K562 (cell line): ENCODE data around the gene SIRT7. TPM values are rescaled to one million over a fixed set of nuclear protein-coding genes. Genes with fewer than 3 reads are reported as not detected.

Experiments used
- ATAC-seq: fragments of 200-7000 bp; cut with Tn5 transposase; 3 replicates; pipeline ENCODE4 v1.9.1; 2020; ENCODE audit warnings: moderate library complexity
- BruUV-seq: library from RNA; stranded (reverse); fragments of 400-500 nt; replicated peaks from 2 replicates; lab custom pipeline; 2021; lab: Mats Ljungman, UMichigan
- CTCF ChIA-PET: fragments of 300-600 bp; formaldehyde crosslinking; extraction: SDS; loops from one replicate; lab custom pipeline; 2021; ENCODE audit warnings: low intra/inter-chr PET ratio; lab: Yijun Ruan, JAX
- POLR2A ChIA-PET: fragments of 300-600, 350-650 bp; sonication (Branson Sonifier 250); formaldehyde crosslinking; extraction: SDS; loops from one replicate; lab custom pipeline; 2021; ENCODE audit warnings: antibody characterized with exemption, inconsistent platforms; lab: Yijun Ruan, JAX
- DNase-seq, 4 experiments: peaks; one replicate each; pipeline versions ENCODE4 v3.0.0 to v3.0.0-alpha.2; 2011 to 2018; ENCODE audit warnings: low spot score in 3 of 4, mixed read lengths in 3 of 4; ENCODE audit errors: extremely low read depth in 1 of 4
- FAIRE-seq: peaks from 2 replicates; lab custom pipeline; 2011; peaks lifted over from hg19 to GRCh38; lab: Jason Lieb, UNC
- H2AFZ ChIP-seq: 2 replicates; pipeline ENCODE4 v1.6.0; 2011; ENCODE audit warnings: low read depth, low read length, control low read depth, inconsistent platforms
- H3K27ac ChIP-seq: fragments of 200-600 bp; 3 replicates; pipeline ENCODE4 v1.8.0; 2011; ENCODE audit warnings: low read depth, mild to moderate bottlenecking, control low read depth, inconsistent platforms, low read length, moderate library complexity, mixed read lengths; ENCODE audit errors: extremely low read depth
- H3K27me3 ChIP-seq, 2 experiments: fragments of 300-600 bp in 1 of 2; 2 replicates in 1 of 2; 3 replicates in 1 of 2; pipeline versions ENCODE4 v1.6.0 to v1.8.0; 2011; ENCODE audit warnings: inconsistent platforms in 2 of 2, low read length in 2 of 2, mild to moderate bottlenecking in 1 of 2, mixed read lengths in 1 of 2, moderate library complexity in 1 of 2; ENCODE audit not compliant: control insufficient read depth in 2 of 2, insufficient read depth in 2 of 2
- H3K36me3 ChIP-seq: fragments of 300-600 bp; 3 replicates; pipeline ENCODE4 v1.8.0; 2011; ENCODE audit warnings: mild to moderate bottlenecking, low read length, inconsistent platforms; ENCODE audit not compliant: control insufficient read depth, insufficient read depth
- H3K4me1 ChIP-seq, 2 experiments: fragments of 200-600 bp in 1 of 2; replicated peaks in 1 of 2; 2 replicates in 1 of 2; 3 replicates in 1 of 2; pipeline versions ENCODE4 v1.5.1 to v1.8.0; 2011; ENCODE audit warnings: inconsistent platforms in 2 of 2, low read length in 2 of 2, mild to moderate bottlenecking in 1 of 2, mixed read lengths in 1 of 2, moderate library complexity in 1 of 2; ENCODE audit not compliant: control insufficient read depth in 2 of 2, insufficient read depth in 2 of 2
- H3K4me2 ChIP-seq: 2 replicates; pipeline ENCODE4 v1.6.1; 2011; ENCODE audit warnings: low read length, control low read depth, inconsistent platforms, mixed read lengths; ENCODE audit not compliant: insufficient read depth
- H3K4me3 ChIP-seq: fragments of 200-600 bp; sonication (generic), shearing (Covaris generic); 2 replicates; pipeline ENCODE4 v1.5.1; 2016; ENCODE audit warnings: control low read depth, inconsistent platforms
- H3K79me2 ChIP-seq: fragments of 200-600 bp; 3 replicates; pipeline ENCODE4 v1.8.0; 2011; ENCODE audit warnings: low read length, inconsistent platforms; ENCODE audit not compliant: control insufficient read depth, insufficient read depth
- H3K9ac ChIP-seq, 2 experiments: 2 replicates each; pipeline versions ENCODE4 v1.6.0 to v1.6.1; 2011; ENCODE audit warnings: low read depth in 2 of 2, low read length in 2 of 2, control low read depth in 1 of 2, inconsistent platforms in 1 of 2, mild to moderate bottlenecking in 1 of 2, mixed read lengths in 1 of 2; ENCODE audit not compliant: insufficient read depth in 1 of 2
- H3K9me1 ChIP-seq: one replicate; pipeline ENCODE4 v1.6.0; 2011; ENCODE audit warnings: inconsistent platforms, mild to moderate bottlenecking, low read length, moderate library complexity; ENCODE audit not compliant: control insufficient read depth, insufficient read depth
- H3K9me3 ChIP-seq: replicated peaks from 2 replicates; pipeline ENCODE4 v1.5.1; 2011; ENCODE audit warnings: low read depth, low read length, inconsistent platforms; ENCODE audit not compliant: control insufficient read depth, insufficient read depth
- H4K20me1 ChIP-seq: replicated peaks from 2 replicates; pipeline ENCODE4 v1.6.1; 2011; ENCODE audit warnings: low read length, inconsistent platforms, mixed read lengths; ENCODE audit not compliant: control insufficient read depth, insufficient read depth
- ARID2 ChIP-seq: fragments of 450-650 bp; IDR thresholded peaks from 2 replicates; pipeline ENCODE4 v1.6.1; 2017; ENCODE audit warnings: antibody characterized with exemption, mild to moderate bottlenecking
- FIP1L1 ChIP-seq: fragments of 200-400 bp; formaldehyde crosslinking; IDR thresholded peaks from 2 replicates; pipeline ENCODE4 v1.6.1; 2018; ENCODE audit warnings: mild to moderate bottlenecking, low read depth, low read length; ENCODE audit not compliant: poor library complexity, severe bottlenecking
- L3MBTL2 ChIP-seq: fragments of 450-650 bp; IDR thresholded peaks from 2 replicates; pipeline ENCODE4 v1.6.1; 2016; ENCODE audit warnings: mild to moderate bottlenecking, moderate library complexity
- POLR2G ChIP-seq: fragments of 200-400 bp; formaldehyde crosslinking; IDR thresholded peaks from 2 replicates; pipeline ENCODE4 v1.6.1; 2017; ENCODE audit warnings: low read depth, mild to moderate bottlenecking, antibody characterized with exemption, low read length, moderate library complexity
- RBFOX2 ChIP-seq: fragments of 200-400 bp; formaldehyde crosslinking; IDR thresholded peaks from 2 replicates; pipeline ENCODE4 v1.6.1; 2017; ENCODE audit warnings: low read depth, mild to moderate bottlenecking, low read length, moderate library complexity
- RBM14 ChIP-seq: fragments of 200-400 bp; formaldehyde crosslinking; IDR thresholded peaks from 2 replicates; pipeline ENCODE4 v1.6.1; 2018; ENCODE audit warnings: low read depth, mild to moderate bottlenecking, low read length, moderate library complexity, borderline replicate concordance; ENCODE audit not compliant: insufficient read depth
- THRA ChIP-seq: fragments of 450-650 bp; IDR thresholded peaks from 2 replicates; pipeline ENCODE4 v1.6.1; 2017; ENCODE audit warnings: mild to moderate bottlenecking, moderate library complexity
- ZBTB33 ChIP-seq: sonication (generic); formaldehyde crosslinking; IDR thresholded peaks from 2 replicates; pipeline ENCODE4 v1.8.1; 2023; ENCODE audit warnings: mild to moderate bottlenecking, missing genetic modification reagents
- ZBTB9 ChIP-seq: fragments of 450-650 bp; formaldehyde crosslinking; IDR thresholded peaks from 2 replicates; pipeline ENCODE4 v1.4.0; 2020; ENCODE audit warnings: mild to moderate bottlenecking, moderate library complexity
- ZNF699 ChIP-seq: fragments of 250-450 bp; sonication (Bioruptor Pico); IDR thresholded peaks from 2 replicates; pipeline ENCODE4 v1.8.0; 2021; ENCODE audit warnings: mild to moderate bottlenecking, moderate library complexity; ENCODE audit not compliant: insufficient replicate concordance
- WGBS: fragments of 100-300 bp; shearing (Covaris generic); methylation state at CpG from one replicate; pipeline ENCODE4 v1.1.6; 2016; ENCODE audit warnings: low coverage, mixed read lengths; ENCODE audit not compliant: insufficient coverage; ENCODE audit errors: missing lambda C conversion rate; 5-methylcytosine and 5-hydroxymethylcytosine counted together
- in situ Hi-C: fragments of 300-500 bp; cut with MboI; formaldehyde crosslinking; loops from 4 replicates; pipeline ENCODE4 v1.15.0; 2018; ENCODE audit warnings: inconsistent platforms, mixed read lengths
- intact Hi-C: fragments of 100-400 bp; cut with micrococcal nuclease; formaldehyde crosslinking; loops from 2 replicates; pipeline ENCODE4 v1.14.2; 2022
- polyA plus RNA-seq, 8 experiments: library from polyadenylated mRNA; depleted of rRNA in 4 of 8; stranded (reverse) in 5 of 8; unstranded in 3 of 8; fragments of >200 nt; fragmentation: Nextera tagmentation in 2 of 8; fragmentation: Illumina TruSeq in 1 of 8; extraction: Ambion mirVana in 2 of 8; extraction: Trizol in 1 of 8; gene quantifications; 2 replicates each; pipeline versions ENCODE4 v1.2.1 to v1.2.3, GENCODE V29; 2011 to 2014; ENCODE audit warnings: inconsistent platforms in 1 of 8, missing spikeins in 1 of 8
- total RNA-seq, 7 experiments: library from RNA; depleted of rRNA in 6 of 7; stranded (reverse); fragments of >200 nt in 6 of 7; fragmentation: Illumina TruSeq in 2 of 7; extraction: Trizol in 2 of 7; gene quantifications; 2 replicates each; pipeline versions ENCODE4 v1.2.1 to v1.2.3, GENCODE V29; 2011 to 2021; ENCODE audit warnings: low replicate concordance in 1 of 7

SIRT7 gene
- total and polyA plus RNA-seq, 9 of the 15 experiments (the other 6 are each of a cell fraction or from before 2014, with no cell fraction given): 1.6 to 54.8 (median 20.3) TPM

- DNase-seq (no peak), FAIRE-seq (no peak), ATAC-seq (no peak)
- in situ Hi-C loops (no loop called here), intact Hi-C loops (no loop called here)
- WGBS: 80% methylated on average over 49 of the region's 56 CpGs
- no peaks in the 10 kb centered on the region for H3K27me3 ChIP-seq
- no peak overlapping the region for H2AFZ ChIP-seq
- ChIA-PET POLR2A (interaction anchor here (0.6 to 1.5 kb wide), 7 partner anchors 11 to 437 kb away, joined by 3 to 8 read pairs (median 3); partner anchors contain the start of gene MAFG), CTCF (no interaction called here)
- no TSS peak for BruUV-seq
- H3K4me1 ChIP-seq: peaks cover 5 to 60% of the 10 kb centered on the region in 2 experiments; a peak in 4 of 5 replicates
- no peak overlapping the region for H3K4me2 ChIP-seq
- peaks cover 2% of the 10 kb centered on the region; the same call in 1 of the 3 replicates for H3K36me3 ChIP-seq
- peaks cover 2% of the 10 kb centered on the region for H3K9me1 ChIP-seq
- H3K4me3 ChIP-seq: no peak overlapping the region
- H3K9ac ChIP-seq: peak overlapping the region in 1 of 2 experiments; percentile 55; a peak in 1 of 4 replicates
- no peaks in the 10 kb centered on the region for H4K20me1 ChIP-seq
- H3K9me3 ChIP-seq: no peaks in the 10 kb centered on the region
- TF ChIP-seq ZNF699 (CRISPR knock-in tag) (no peak), ZBTB9 (peak; percentile 79; the same call in 1 of the 2 replicates), FIP1L1 (peak; percentile 27), THRA (no peak), ARID2 (no peak), POLR2G (0 out of 2 replicates have a peak, but pooled peaks have one; percentile 3), RBM14 (0 out of 2 replicates have a peak, but pooled peaks have one; percentile 24), ZBTB33 (peak; percentile 34), RBFOX2 (0 out of 2 replicates have a peak, but pooled peaks have one; percentile 8), L3MBTL2 (no peak)
- no peak overlapping the region for H3K27ac ChIP-seq
- H3K79me2 ChIP-seq: peaks cover 13% of the 10 kb centered on the region
These were observed 22.8 kb upstream of the SIRT7 start for GRCh38 chr17:81940538-81941483.
